Aorta (tissue), 5 donors: ENCODE data around the gene HEATR3. TPM values are rescaled to one million over a fixed set of nuclear protein-coding genes. Genes with fewer than 3 reads are reported as not detected.

Experiments
- ATAC-seq: fragments of 200-7000 bp; cut with Tn5 transposase; one replicate; pipeline ENCODE4 v1.9.1; 2022; ENCODE audit warnings: moderate library complexity; ENCODE audit not compliant: low FRiP score
- DNase-seq, 2 donors: peaks; one replicate each; pipeline ENCODE4 v3.0.0-alpha.2; 2020
- H3K27ac ChIP-seq, 2 donors: one replicate each; pipeline ENCODE4 v1.5.1; 2013; ENCODE audit warnings: low read length in 2 of 2, mild to moderate bottlenecking in 2 of 2, moderate library complexity in 2 of 2, control low read depth in 1 of 2, inconsistent platforms in 1 of 2, low read depth in 1 of 2
- H3K27me3 ChIP-seq, 2 donors: one replicate each; pipeline ENCODE4 v1.6.1; 2013; ENCODE audit warnings: control low read depth in 1 of 2, low read length in 1 of 2, mild to moderate bottlenecking in 1 of 2, moderate library complexity in 1 of 2; ENCODE audit not compliant: insufficient read depth in 2 of 2, control insufficient read depth in 1 of 2
- H3K36me3 ChIP-seq, 2 donors: one replicate each; pipeline ENCODE4 v1.6.1; 2013; ENCODE audit warnings: control low read depth in 1 of 2, low read length in 1 of 2, mild to moderate bottlenecking in 1 of 2; ENCODE audit not compliant: insufficient read depth in 2 of 2, control insufficient read depth in 1 of 2
- H3K4me1 ChIP-seq, 2 donors: one replicate each; pipeline ENCODE4 v1.6.1; 2013; ENCODE audit warnings: low read length in 2 of 2, control low read depth in 1 of 2, mild to moderate bottlenecking in 1 of 2, moderate library complexity in 1 of 2; ENCODE audit not compliant: insufficient read depth in 2 of 2, control insufficient read depth in 1 of 2
- H3K4me3 ChIP-seq, 2 donors: one replicate each; pipeline ENCODE4 v1.5.1; 2013; ENCODE audit warnings: low read length in 2 of 2, control low read depth in 1 of 2, mild to moderate bottlenecking in 1 of 2
- H3K9me3 ChIP-seq: one replicate; pipeline ENCODE4 v1.6.1; 2013; ENCODE audit warnings: mild to moderate bottlenecking, low read length; ENCODE audit not compliant: control insufficient read depth
- WGBS, 2 donors: extraction: QIAGEN DNeasy Blood & Tissue Kit; methylation state at CpG; one replicate each; pipeline ENCODE4 v1.1.7; 2013; 5-methylcytosine and 5-hydroxymethylcytosine counted together
- intact Hi-C, 2 donors: fragments of 100-400 bp; cut with DNase I; formaldehyde crosslinking; loops; one replicate each; pipeline versions ENCODE4 v1.14.2 to v1.15.0; 2022
- polyA plus RNA-seq, 2 donors: library from polyadenylated mRNA; stranded (reverse); fragments of 200-250 nt; gene quantifications; one replicate each; pipeline ENCODE4 v1.2.3, GENCODE V29; 2013
- total RNA-seq, 2 donors: library from RNA; stranded (reverse); fragmentation: NEBNext Ultra II Directional; extraction: Animal tissue kit (Norgen Biotek cat#: 25700); gene quantifications; one replicate each; pipeline ENCODE4 v1.2.1, GENCODE V29; 2021
- donor health status: healthy with polysubstance abuse.
- donor health status: Bipolar disorder and iron deficiency.
- donor health status: DM: no; HTN: no; CAD: no.
- donor health status: DM: no; HTN: no; CAD: no.
- donor health status: DM: yes; HTN: yes; CAD: no.

The HEATR3 gene
- total and polyA plus RNA-seq, 4 donors, result 3.7 to 17.9 (median 7.0) TPM

- H3K36me3 ChIP-seq, result no peaks in the 10 kb centered on the region
- no peaks in the 10 kb centered on the region for H3K27me3 ChIP-seq
- H3K27ac ChIP-seq, result no peak overlapping the region
- DNase-seq (no peak), ATAC-seq (no peak)
- 90 to 93% methylated on average over 10 to 11 of the region's 11 CpGs for WGBS, 2 donors
- no peak overlapping the region for H3K4me3 ChIP-seq
- H3K4me1 ChIP-seq, result no peaks in the 10 kb centered on the region
- intact Hi-C loops, result loop anchor here (5.0 to 10.0 kb wide), 4 partner anchors 84 to 513 kb away; partner anchors contain the start of genes BRD7 (in 2 of the 2) and HEATR3 (in 2 of the 2)
- no peaks in the 10 kb centered on the region for H3K9me3 ChIP-seq
Measured at GRCh38 chr16:50151756-50152155, 86.0 kb downstream of the HEATR3 start.

- peak overlapping the region; percentile 78 to 99 for H3K4me3 ChIP-seq
- no peaks in the 10 kb centered on the region for H3K4me1 ChIP-seq
- no peaks in the 10 kb centered on the region for H3K36me3 ChIP-seq
- WGBS, 2 donors, result 0% methylated on average over 24 of the region's 24 CpGs
- H3K27me3 ChIP-seq, result no peaks in the 10 kb centered on the region
- intact Hi-C loops, result loop anchor here (5.0 to 10.0 kb wide), 4 partner anchors 85 to 512 kb away; partner anchors contain the start of genes BRD7 (in 2 of the 2) and HEATR3 (in 2 of the 2)
- no peak overlapping the region for H3K27ac ChIP-seq
- peak; percentile 65 to 78 for DNase-seq
- ATAC-seq, result peak; percentile 67
- H3K9me3 ChIP-seq, result no peaks in the 10 kb centered on the region
Measured at GRCh38 chr16:50152351-50152806, 86.6 kb downstream of the HEATR3 start.

GRCh38 chr16:50152807-50153595, 87.2 kb downstream of the HEATR3 start, which contains the start of gene TENT4B:
Gene TENT4B, plus strand, starts transcription at chr16:50153306. Its CDS starts 316 bp downstream, at chr16:50153622.
- ATAC-seq (peak; percentile 95), DNase-seq (peak; percentile 93 to 96)
- no peaks in the 10 kb centered on the region for H3K4me1 ChIP-seq
- H3K27me3 ChIP-seq, result no peaks in the 10 kb centered on the region
- intact Hi-C loops, result loop anchor here (5.0 to 10.0 kb wide), 4 partner anchors 86 to 512 kb away; partner anchors contain the start of genes BRD7 (in 2 of the 2) and HEATR3 (in 2 of the 2)
- peak within 1 kb of the TSS; percentile 78 to 99 for H3K4me3 ChIP-seq
- 0% methylated on average over 42 to 114 of the region's 114 CpGs for whole genome bisulfite sequencing, 2 donors
- H3K9me3 ChIP-seq, result no peaks in the 10 kb centered on the region
- H3K36me3 ChIP-seq, result no peaks in the 10 kb centered on the region
- peak within 1 kb of the TSS in 1 of 2 donors; percentile 91 for H3K27ac ChIP-seq

- DNase-seq, result peak; percentile 67 to 82
Measured at GRCh38 chr16:50153596-50154419, 88.0 kb downstream of the HEATR3 start.

GRCh38 chr16:50154420-50154950, 88.7 kb downstream of the HEATR3 start:
- no peaks in the 10 kb centered on the region for H3K36me3 ChIP-seq
- no peaks in the 10 kb centered on the region for H3K4me1 ChIP-seq
- no peak for DNase-seq
- WGBS, 2 donors, result 9% methylated on average over 10 of the region's 10 CpGs
- intact Hi-C loops, result loop anchor here (2.0 to 10.0 kb wide), 5 partner anchors 54 to 510 kb away; partner anchors contain the start of genes BRD7 (in 2 of the 2) and HEATR3 (in 2 of the 2)
- no peaks in the 10 kb centered on the region for H3K27me3 ChIP-seq
- no peaks in the 10 kb centered on the region for H3K9me3 ChIP-seq
- peak overlapping the region in 1 of 2 donors; percentile 17 for H3K27ac ChIP-seq
- no peak for ATAC-seq
- peak overlapping the region; percentile 55 to 99 for H3K4me3 ChIP-seq

More at GRCh38 chr16:50153596-50154419, 88.0 kb downstream of the HEATR3 start:
- Histone ChIP-seq H3K9me3 (no peaks in the 10 kb centered on the region), H3K27ac (peak overlapping the region in 1 of 2 donors; percentile 34), H3K27me3 (no peaks in the 10 kb centered on the region), H3K4me3 (peak overlapping the region; percentile 55 to 99), H3K4me1 (no peaks in the 10 kb centered on the region), H3K36me3 (no peaks in the 10 kb centered on the region)
- 0 to 1% methylated on average over 52 to 89 of the region's 89 CpGs for WGBS, 2 donors
- intact Hi-C loops, result loop anchor here (2.0 to 10.0 kb wide), 5 partner anchors 55 to 511 kb away; partner anchors contain the start of genes BRD7 (in 2 of the 2) and HEATR3 (in 2 of the 2)
- ATAC-seq, result peak; percentile 1

GRCh38 chr16:50155925-50156324, 90.2 kb downstream of the HEATR3 start:
- ATAC-seq (no peak), DNase-seq (no peak)
- Histone ChIP-seq H3K27ac (no peak overlapping the region), H3K4me1 (no peaks in the 10 kb centered on the region), H3K4me3 (peak overlapping the region; percentile 55 to 99), H3K27me3 (no peaks in the 10 kb centered on the region), H3K9me3 (no peaks in the 10 kb centered on the region), H3K36me3 (no peaks in the 10 kb centered on the region)
- WGBS, 2 donors, result 11% methylated on average over 1 of the region's 1 CpG
- intact Hi-C loops, result loop anchor here (2.0 to 10.0 kb wide), 5 partner anchors 51 to 509 kb away; partner anchors contain the start of genes BRD7 (in 2 of the 2) and HEATR3 (in 1 of the 2)
